Measurements from ENCODE around the gene IL37.

DNA sequence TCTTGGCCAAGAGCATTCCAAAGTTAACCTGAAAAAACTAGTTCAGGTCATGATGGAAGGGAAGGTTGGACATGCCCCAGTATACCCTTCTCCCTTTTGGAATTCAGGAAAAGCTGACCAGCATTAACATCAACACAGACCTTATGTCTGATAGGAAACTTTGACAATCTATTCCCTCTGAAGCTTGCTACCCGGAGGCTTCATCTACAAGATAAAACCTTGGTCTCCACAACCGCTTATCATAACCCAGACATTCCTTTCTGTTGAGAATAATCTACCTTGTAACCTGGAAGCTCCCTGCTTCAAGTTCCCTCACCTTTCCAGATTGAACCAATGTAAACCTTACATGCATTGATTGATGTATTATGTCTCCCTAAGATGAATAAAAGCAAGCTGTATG lies 24.7 kb upstream of the IL37 start:
- TF ChIP-seq, protein P1, sequence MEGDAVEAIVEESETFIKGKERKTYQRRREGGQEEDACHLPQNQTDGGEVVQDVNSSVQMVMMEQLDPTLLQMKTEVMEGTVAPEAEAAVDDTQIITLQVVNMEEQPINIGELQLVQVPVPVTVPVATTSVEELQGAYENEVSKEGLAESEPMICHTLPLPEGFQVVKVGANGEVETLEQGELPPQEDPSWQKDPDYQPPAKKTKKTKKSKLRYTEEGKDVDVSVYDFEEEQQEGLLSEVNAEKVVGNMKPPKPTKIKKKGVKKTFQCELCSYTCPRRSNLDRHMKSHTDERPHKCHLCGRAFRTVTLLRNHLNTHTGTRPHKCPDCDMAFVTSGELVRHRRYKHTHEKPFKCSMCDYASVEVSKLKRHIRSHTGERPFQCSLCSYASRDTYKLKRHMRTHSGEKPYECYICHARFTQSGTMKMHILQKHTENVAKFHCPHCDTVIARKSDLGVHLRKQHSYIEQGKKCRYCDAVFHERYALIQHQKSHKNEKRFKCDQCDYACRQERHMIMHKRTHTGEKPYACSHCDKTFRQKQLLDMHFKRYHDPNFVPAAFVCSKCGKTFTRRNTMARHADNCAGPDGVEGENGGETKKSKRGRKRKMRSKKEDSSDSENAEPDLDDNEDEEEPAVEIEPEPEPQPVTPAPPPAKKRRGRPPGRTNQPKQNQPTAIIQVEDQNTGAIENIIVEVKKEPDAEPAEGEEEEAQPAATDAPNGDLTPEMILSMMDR (IDR thresholded peaks at IDR 0.05): no peak
- TF ChIP-seq POLR2A (IDR thresholded peaks at IDR 0.05): no peak
- TF ChIP-seq POLR2AphosphoS5 (IDR thresholded peaks at IDR 0.05): no peak

Measured in prostate gland (tissue), 2 donors.